NOMO-1 (cell line): ENCODE data around the gene HOXB8.

Experiments used
- DNase-seq, 2 experiments: peaks; one replicate each; lab custom pipeline; 2025; ENCODE audit not compliant: unreplicated experiment in 2 of 2; lab: John Stamatoyannopoulos, UW

HOXB8 gene

DNA sequence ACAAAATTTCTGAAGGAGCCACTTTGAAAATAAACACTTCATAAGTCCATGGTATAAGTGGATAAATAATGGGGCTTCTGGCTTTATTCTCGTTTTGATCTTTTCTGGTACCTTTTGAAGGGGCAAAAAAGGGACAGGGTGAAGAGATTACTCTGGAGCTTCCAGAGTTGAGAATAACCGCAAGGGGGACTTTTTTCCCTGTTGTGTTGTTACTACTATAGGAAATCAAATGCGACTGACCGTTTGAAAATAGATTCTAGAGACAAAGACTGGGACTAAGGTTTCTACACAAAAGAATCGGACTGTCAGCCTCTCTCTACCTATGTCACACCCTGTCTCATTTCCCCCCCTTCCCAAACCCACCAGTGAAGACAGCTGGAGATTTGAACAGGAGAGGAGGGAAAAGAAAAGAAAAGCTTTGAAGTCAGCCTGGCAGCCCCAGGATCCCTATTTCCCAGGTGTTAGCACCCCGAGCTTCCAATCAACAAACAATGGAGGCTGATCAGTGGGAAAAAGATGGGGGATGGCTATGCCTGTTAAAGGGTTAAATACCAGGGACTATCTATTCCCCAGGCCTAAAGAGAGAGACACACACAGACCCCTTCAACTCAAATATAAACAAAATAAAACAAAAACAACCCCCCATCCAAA lies 45.3 kb downstream of the HOXB8 start:
- DNase-seq, result no peak

DNA sequence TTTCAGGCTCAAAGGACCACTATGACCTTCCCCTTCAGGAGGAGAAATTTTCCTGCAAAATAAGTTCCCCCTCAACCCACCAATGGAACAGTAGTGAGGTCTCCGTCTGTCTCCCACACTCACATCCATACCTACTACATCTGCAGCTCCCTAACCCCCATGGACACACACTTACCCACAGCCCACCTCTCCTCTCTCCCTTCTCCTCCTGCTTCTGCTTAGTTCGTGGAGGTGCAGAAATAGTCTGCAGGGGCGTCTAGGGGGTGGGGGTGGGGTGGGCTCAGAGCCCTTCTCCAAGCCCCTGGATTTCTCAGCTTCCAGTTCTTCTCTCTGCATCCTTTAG lies 45.9 kb downstream of the HOXB8 start:
- no peak for DNase-seq

DNA sequence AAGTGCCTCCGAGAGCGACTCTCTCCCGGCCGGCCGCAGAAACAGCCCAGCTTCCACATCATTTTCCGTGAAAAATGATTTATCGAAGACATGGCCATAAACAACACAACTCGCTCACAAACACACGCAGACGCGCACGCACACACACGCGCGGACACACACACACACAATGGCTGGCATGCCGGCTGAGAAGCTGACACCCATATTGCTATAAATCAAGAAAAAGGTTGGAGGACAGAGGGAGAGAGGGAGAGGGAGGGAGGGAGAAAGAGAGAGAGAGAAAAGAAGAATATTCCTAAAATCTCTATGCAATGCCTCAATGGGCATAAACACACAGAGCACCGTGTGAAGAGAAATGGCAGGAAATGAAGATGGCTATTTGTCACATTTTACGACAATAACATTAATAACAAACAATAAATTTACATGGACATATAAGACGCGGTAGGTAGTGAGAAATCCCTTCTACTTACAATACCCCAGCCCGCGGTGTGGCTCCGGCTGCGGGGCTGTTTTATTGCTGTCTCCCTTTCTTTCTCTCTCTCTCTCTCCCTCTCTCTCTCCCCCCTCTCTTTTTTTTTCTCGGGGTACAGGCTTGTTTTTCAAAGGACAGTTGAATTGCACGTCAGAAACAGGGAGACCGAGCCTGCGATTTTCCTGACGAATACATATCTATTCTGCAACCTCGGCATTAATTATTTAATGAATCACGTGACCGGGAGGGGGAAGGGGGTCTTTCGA lies 46.4 kb downstream of the HOXB8 start:
- no peak for DNase-seq

DNA sequence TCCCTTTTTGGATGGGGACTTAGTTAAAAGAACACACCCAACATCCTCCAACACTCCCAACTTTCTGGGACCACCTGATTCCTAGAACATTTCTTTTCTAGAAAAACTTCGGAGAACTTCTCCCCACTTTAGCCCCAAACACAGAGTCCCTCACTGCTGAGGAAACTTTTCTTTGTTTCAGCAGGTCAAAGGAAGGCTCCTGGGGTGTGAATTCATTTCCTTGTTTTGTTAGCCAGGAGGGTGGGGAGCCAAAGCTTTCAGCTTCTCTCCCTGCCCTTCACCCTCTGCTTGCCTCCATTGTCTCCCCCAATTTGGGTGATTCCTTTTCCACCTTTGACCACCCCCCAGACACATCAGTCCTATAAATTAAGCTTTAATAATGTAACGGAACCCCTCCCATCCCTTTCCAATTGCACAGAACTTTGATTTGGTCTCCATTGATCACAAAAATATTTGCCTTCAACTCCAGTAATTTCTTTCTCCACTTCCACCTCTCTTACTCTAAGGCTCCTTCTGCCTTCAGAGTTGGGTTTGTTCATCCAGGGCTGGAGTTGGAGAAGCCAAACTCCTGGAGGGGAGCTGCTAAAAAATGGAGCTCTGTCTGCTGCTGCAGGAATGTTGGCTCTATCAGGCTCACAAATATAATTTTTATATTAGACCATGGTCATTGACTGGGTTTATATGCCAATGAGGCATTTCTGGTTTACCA lies 47.3 kb downstream of the HOXB8 start:
- DNase-seq, result no peak

DNA sequence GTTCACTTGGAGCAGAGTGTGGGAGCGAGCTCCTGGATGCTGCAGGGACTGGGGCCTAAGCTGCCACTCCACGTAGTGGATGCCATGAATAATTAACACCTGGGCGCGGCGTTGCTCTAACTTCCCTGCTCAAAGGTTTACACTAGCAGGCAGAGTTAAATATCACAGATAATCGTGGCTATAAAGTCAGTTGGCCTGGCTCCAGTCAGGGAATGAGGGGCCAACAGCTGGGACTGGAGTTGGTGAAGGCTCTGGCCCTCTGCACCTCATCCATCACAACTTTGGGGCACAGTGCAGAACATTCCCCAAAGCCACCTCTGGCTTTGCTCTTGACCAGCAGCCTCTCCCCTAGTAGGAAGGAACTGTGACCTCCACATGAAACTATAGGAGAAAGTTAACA lies 47.9 kb downstream of the HOXB8 start:
- no peak for DNase-seq

DNA sequence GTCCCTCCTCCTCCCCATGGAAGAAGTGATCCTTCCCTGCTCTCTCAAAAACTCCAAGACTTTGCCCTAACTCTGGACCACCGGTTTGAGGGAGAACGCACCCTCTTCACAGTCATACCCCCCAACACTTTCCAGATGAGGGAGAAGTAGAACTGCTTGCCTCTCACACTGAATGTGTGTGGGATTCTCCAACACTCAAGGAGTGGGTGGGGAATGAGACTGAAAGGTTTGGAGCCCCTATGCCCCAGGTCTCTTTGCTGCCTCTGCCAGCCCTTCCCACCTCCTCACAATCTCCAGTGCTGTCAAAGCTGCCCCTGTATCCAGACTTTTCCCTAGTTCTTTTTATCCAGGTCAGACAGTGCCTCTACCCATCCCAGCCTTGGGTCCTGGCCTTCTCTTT lies 48.4 kb downstream of the HOXB8 start:
- DNase-seq, result no peak

DNA sequence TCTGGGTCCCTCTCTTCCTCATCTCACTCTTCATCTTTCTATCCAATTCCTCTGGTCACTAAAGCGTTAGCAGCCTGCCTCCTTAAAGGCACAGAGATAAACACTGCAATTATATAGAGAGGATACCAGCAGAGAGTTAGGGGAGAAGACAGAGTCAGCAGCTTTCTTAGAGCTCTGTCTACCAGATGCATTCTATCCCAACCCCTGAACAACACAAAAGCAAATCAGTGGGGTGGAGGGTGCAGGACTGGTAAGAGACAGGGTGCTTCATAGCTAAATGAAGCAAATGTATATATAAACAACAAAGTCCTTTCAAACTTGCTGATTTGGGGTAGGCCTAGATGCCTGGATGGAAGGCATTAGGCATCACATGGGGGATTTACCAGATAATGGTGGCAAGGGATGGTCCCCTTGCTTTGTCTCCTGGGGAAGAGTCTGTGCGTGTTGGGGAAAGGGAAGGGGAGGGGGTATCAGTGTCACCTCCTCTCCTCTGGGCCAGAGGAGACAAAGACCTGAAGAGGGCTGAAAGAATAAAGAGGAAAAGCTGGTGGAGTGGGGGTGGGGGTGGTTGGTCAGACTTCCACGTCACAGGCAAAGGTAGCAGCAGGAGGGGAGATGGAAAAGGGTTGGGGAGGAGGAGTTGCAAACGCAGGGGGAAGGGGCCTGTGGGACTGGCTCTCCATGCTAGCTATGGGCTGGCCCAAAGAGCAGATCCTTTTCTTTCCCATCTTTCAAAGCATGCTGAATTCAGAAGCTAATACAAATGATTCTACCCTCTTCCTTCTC lies 49.0 kb downstream of the HOXB8 start:
- DNase-seq, result no peak

DNA sequence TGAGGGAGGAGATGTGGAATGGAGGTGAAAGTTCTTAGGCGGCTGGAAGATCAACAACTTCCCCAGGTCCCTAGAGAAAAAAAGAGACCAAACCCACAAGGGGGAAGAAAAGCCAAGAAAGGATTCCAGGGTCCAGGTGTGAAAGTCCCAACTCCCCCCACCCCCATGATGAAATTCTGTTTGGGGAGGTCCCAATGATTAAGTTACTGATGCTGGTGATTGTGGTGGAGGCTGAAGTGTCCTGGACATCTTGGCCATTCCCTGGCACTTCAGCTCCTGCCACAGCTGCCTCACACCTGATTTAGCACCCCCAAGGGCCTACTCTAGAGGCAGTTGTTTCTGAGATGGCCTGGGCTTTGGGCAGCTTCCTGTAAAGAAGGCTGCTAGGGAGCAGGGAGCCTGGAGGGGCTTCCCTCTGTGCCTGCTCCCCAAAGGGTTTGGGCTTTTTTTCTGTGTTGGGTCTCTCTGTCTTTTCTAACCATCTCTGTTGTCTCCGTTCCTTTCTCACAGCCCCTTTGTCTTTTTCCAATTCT lies 50.0 kb downstream of the HOXB8 start:
- no peak for DNase-seq

DNA sequence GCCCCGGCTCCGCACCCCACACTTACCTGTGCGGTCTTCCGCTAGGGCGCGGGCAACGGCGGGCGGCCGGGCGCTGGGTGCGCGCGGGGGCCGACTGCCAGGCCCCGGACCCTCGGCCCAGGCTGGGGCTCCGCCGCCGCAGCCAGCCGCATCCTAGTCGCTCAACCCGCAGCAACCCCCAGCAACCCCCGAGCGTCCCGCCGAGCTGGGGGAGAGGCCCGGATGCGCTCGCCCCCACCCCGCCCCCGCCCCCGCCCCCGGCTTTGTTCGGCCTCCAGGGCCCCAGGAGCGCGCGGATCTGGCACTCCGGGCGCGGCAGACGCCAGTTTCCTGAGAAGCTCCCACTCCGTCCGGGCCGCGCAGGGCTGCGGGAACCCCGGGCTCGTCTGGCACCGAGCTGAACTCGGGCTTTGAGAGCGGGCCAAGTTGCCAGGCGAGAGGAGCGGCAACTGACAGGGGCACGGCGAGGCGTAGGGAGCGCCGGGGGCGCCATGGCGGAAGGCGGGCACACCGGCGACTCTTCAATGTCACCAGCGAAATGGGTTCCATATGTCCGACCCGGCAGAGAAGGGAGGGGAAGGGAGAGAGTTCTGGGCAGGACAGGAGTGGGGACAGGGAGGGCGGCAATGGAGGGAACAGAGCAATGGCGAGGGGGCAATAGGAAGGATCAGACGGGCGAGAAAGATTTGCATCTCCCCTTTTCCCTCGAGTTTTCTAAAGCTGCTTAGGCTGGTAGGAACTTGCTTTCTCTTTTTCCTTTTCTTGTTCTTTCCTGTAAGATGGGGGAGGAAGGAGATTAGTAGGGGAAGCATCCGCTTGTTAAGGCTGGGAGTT lies 50.7 kb downstream of the HOXB8 start:
- DNase-seq, result no peak

DNA sequence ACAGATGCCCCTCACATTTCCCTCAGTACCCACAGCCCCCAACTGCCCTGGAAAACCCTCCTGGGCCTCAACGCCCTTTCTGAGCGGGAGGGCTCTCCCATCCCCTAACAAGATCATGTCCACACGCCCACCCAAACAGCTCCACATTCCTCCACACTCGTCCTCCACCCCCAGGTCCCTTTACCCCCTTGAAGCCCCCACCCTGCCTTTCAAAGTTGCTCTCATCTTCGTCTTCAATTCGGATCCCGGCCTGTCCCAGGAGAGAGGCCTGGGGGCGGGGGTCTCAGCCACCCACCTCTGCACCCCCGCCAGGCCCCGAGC lies 51.3 kb downstream of the HOXB8 start:
- DNase-seq, result no peak

DNA sequence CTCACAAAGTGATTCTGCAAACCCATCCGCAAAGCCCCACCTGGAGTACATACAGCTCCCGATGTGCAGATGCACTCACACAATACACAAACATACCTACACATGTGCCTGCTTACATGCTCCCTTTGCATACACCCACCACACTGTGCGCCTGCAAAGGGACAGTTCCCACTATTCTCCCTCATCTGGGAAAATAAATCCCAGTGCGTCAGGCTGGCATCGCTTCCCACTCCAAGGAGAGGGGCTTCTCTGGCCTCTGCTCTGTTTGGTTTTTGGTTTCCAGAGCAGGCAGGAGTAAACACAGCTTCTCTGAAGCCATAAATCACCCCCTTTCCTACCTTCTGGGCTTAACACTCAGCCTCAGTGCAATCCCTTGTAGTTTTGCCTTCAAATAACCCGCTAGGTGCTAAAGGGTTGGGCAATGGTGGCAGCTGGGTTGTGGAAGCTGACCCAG lies 51.7 kb downstream of the HOXB8 start:
- no peak for DNase-seq

DNA sequence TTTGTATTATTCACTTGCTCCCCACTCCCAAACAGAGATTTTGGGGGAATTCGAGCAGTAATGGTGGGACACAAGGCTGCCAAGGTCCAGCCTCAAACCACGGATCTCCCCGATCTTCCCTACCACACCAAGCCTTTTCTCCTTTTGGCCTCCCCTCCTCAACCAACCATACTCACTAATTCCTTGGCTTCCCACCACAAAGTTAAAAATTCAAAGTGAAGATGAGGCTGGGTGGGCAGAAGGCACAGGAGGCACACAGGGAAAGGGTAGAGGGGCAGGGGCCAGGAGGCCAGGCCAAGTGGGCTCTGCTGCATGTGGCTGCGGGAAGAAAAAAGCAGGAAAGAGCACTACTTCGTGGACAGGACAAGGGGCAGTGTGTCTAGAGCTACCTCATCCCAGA lies 52.2 kb downstream of the HOXB8 start:
- no peak for DNase-seq
